B cell (primary cell): ENCODE data around the gene PCGF1. TPM values are rescaled to one million over a fixed set of nuclear protein-coding genes. Genes with fewer than 3 reads are reported as not detected.

Experiments used
- ATAC-seq: fragments of 200-7000 bp; cut with Tn5 transposase; one replicate; pipeline ENCODE4 v1.10.0; 2021; ENCODE audit warnings: low read depth, mild to moderate bottlenecking, moderate number of reproducible peaks, moderate library complexity
- CTCF ChIA-PET: fragments of 350-600 bp; sonication (Branson Sonifier 250); formaldehyde crosslinking; loops from one replicate; lab custom pipeline; 2021; ENCODE audit warnings: antibody characterized with exemption, inconsistent platforms; lab: Charles Lee
- POLR2A ChIA-PET: fragments of 350-600 bp; sonication (Branson Sonifier 250); formaldehyde crosslinking; loops from one replicate; lab custom pipeline; 2021; ENCODE audit warnings: antibody characterized with exemption; lab: Charles Lee
- DNase-seq: peaks from one replicate; pipeline ENCODE4 v3.0.0; 2013
- H2AFZ ChIP-seq: 2 replicates; pipeline ENCODE4 v1.6.1; 2012; ENCODE audit warnings: mild to moderate bottlenecking, low read depth, low read length; ENCODE audit not compliant: insufficient read depth, poor library complexity, severe bottlenecking
- H3K27ac ChIP-seq, 2 donors: 1 replicate in 1 of 2; 2 replicates in 1 of 2; pipeline ENCODE4 v1.5.1; 2012 to 2013; ENCODE audit warnings: low read length in 2 of 2, mild to moderate bottlenecking in 2 of 2, moderate library complexity in 1 of 2
- H3K27me3 ChIP-seq, 4 experiments: fragments of 200-600 bp in 1 of 4; sonication (generic) in 1 of 4; replicated peaks in 1 of 4; 1 replicate in 2 of 4; 2 replicates in 2 of 4; pipeline versions ENCODE4 v1.6.1 to v1.7.0; 2013 to 2016; ENCODE audit warnings: low read length in 3 of 4, mild to moderate bottlenecking in 2 of 4, mixed read lengths in 1 of 4, moderate library complexity in 1 of 4; ENCODE audit not compliant: insufficient read depth in 4 of 4, control insufficient read depth in 3 of 4; ENCODE audit errors: control extremely low read depth in 1 of 4
- H3K36me3 ChIP-seq, 2 experiments: replicated peaks in 1 of 2; 1 replicate in 1 of 2; 2 replicates in 1 of 2; pipeline versions ENCODE4 v1.6.1 to v1.7.1; 2013; ENCODE audit warnings: low read length in 1 of 2; ENCODE audit not compliant: insufficient read depth in 2 of 2, control insufficient read depth in 1 of 2; ENCODE audit errors: control extremely low read depth in 1 of 2, extremely low read depth in 1 of 2
- H3K4me1 ChIP-seq, 2 donors: fragments of 200-600 bp in 1 of 2; sonication (generic) in 1 of 2; 1 replicate in 1 of 2; 2 replicates in 1 of 2; pipeline versions ENCODE4 v1.5.1 to v1.6.1; 2013 to 2017; ENCODE audit warnings: low read length in 2 of 2; ENCODE audit not compliant: control insufficient read depth in 2 of 2, insufficient read depth in 2 of 2
- H3K4me2 ChIP-seq: replicated peaks from 2 replicates; pipeline ENCODE3; 2012; ENCODE audit warnings: mild to moderate bottlenecking, low read depth, low read length; ENCODE audit not compliant: poor library complexity, severe bottlenecking
- H3K4me3 ChIP-seq, 5 experiments: fragments of 200-600 bp in 1 of 5; sonication (generic) in 1 of 5; 1 replicate in 3 of 5; 2 replicates in 2 of 5; pipeline versions ENCODE4 v1.5.1 to v1.7.0; 2011 to 2016; ENCODE audit warnings: low read length in 4 of 5, mild to moderate bottlenecking in 4 of 5, low read depth in 2 of 5, control low read depth in 1 of 5, moderate library complexity in 1 of 5; ENCODE audit not compliant: insufficient read depth in 1 of 5; ENCODE audit errors: control extremely low read depth in 1 of 5, extremely low read depth in 1 of 5
- H3K79me2 ChIP-seq: fragments of 200-600 bp; sonication (generic); one replicate; pipeline ENCODE4 v1.6.0; 2016; ENCODE audit warnings: low read length; ENCODE audit not compliant: control insufficient read depth, insufficient read depth
- H3K9ac ChIP-seq: fragments of 200-600 bp; sonication (generic); 2 replicates; pipeline ENCODE4 v1.6.1; 2017; ENCODE audit warnings: mild to moderate bottlenecking, low read length, moderate library complexity
- H3K9me3 ChIP-seq, 3 donors: one replicate each; pipeline versions ENCODE4 v1.6.1 to v1.7.1; 2013; ENCODE audit warnings: low read length in 2 of 3; ENCODE audit not compliant: control insufficient read depth in 2 of 3, insufficient read depth in 1 of 3; ENCODE audit errors: control extremely low read depth in 1 of 3
- H4K20me1 ChIP-seq: 2 replicates; pipeline ENCODE4 v1.6.0; 2012; ENCODE audit warnings: mild to moderate bottlenecking, low read length; ENCODE audit not compliant: insufficient read depth, control insufficient read depth, poor library complexity, severe bottlenecking
- H3K27ac Mint-ChIP-seq: one replicate; pipeline ENCODE4 v1.8.0; 2021; ENCODE audit warnings: mixed read lengths
- H3K27me3 Mint-ChIP-seq: one replicate; pipeline ENCODE4 v1.8.0; 2021; ENCODE audit warnings: mixed read lengths
- H3K4me1 Mint-ChIP-seq: one replicate; pipeline ENCODE4 v1.8.0; 2021; ENCODE audit warnings: mixed read lengths
- H3K4me3 Mint-ChIP-seq: one replicate; pipeline ENCODE4 v1.8.0; 2021; ENCODE audit warnings: mixed read lengths
- H3K9me3 Mint-ChIP-seq: one replicate; pipeline ENCODE4 v1.8.0; 2022; ENCODE audit warnings: mixed read lengths; ENCODE audit not compliant: insufficient read depth
- EZH2 ChIP-seq: IDR thresholded peaks from 2 replicates; pipeline ENCODE4 v1.6.1; 2012; ENCODE audit warnings: borderline replicate concordance, low read depth, mild to moderate bottlenecking, moderate library complexity, low read length; ENCODE audit not compliant: insufficient read depth, poor library complexity, severe bottlenecking
- WGBS: methylation state at CpG from one replicate; pipeline ENCODE4 v1.1.5; 2013; ENCODE audit warnings: missing lambda C conversion rate; ENCODE audit not compliant: insufficient coverage; 5-methylcytosine and 5-hydroxymethylcytosine counted together
- intact Hi-C: fragments of 100-400 bp; cut with micrococcal nuclease; formaldehyde crosslinking; loops from one replicate; pipeline ENCODE4 v1.10.0; 2022
- polyA plus RNA-seq: library from polyadenylated mRNA; depleted of rRNA; stranded (reverse); fragments of >200 nt; gene quantifications from 2 replicates; pipeline ENCODE4 v1.2.3, GENCODE V29; 2012
- total RNA-seq, 2 donors: library from RNA; stranded (reverse); fragments of 120-200 nt in 1 of 2; gene quantifications; 1 replicate in 1 of 2; 2 replicates in 1 of 2; pipeline versions ENCODE4 v1.2.3 to v1.2.4, GENCODE V29; 2013 to 2022
- TF ChIP-seq, protein P1 (sequence below): fragments of 200-600 bp; IDR thresholded peaks from one replicate; pipeline ENCODE4 v1.8.0; 2022; ENCODE audit warnings: antibody characterized with exemption, mild to moderate bottlenecking

Gene PCGF1
- total and polyA plus RNA-seq, 2 donors (not counting 1 experiment from before 2014, with no cell fraction given), result 21.9 to 40.1 TPM

DNA sequence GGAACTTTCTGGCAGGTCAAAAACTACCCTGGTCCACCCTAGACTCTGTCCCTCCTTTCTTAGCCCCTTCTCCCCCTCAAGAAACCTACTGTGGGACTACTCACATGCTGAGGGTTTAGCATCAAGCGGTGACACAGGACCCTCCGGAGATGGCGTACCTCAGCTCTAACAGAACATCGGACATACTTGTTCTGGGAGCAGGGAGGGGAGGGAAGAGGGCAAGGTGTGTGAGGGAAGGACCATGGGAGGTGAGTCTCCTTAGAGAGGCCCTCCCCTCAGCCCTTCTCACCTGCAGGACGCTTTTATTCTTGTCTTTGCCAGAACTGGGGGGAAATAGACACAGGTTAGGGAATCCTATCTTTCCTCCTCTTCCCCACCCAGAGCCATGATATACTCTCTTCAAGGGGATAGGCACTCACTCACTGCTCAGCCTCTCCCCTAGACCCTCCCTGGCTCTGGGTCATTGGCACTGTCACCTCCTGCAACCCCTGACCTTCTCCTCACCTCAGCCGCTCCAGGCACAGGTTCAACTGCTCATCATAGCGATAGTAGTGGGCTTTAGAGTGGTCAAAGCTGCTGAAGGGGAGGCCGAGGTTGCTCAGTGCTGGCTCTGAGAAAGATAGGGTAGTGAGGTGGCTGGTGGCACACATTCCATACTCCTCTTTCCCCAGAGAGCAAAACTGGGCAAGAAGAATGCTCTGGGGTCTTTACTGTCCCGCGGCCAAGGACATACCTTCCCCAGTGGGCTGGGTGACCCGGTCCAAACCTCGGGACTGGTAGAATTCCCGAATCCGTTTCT lies 1.8 kb downstream of the PCGF1 start:
- H3K79me2 ChIP-seq, result peaks cover 8% of the 10 kb centered on the region
- no peak overlapping the region for H3K27ac ChIP-seq
- peaks cover 0 to 10% of the 10 kb centered on the region in 2 experiments for H3K36me3 ChIP-seq
- Mint-ChIP-seq H3K4me1 (peaks cover 63% of the 10 kb centered on the region), H3K27me3 (peaks cover 49% of the 10 kb centered on the region), H3K9me3 (no peaks in the 10 kb centered on the region), H3K4me3 (peak overlapping the region; percentile 44), H3K27ac (peak overlapping the region; percentile 57)
- peaks cover 0 to 13% (median 0%) of the 10 kb centered on the region in 3 donors for H3K9me3 ChIP-seq
- ATAC-seq, result no peak
- TF ChIP-seq EZH2, result no peak
- TF ChIP-seq, protein P1, sequence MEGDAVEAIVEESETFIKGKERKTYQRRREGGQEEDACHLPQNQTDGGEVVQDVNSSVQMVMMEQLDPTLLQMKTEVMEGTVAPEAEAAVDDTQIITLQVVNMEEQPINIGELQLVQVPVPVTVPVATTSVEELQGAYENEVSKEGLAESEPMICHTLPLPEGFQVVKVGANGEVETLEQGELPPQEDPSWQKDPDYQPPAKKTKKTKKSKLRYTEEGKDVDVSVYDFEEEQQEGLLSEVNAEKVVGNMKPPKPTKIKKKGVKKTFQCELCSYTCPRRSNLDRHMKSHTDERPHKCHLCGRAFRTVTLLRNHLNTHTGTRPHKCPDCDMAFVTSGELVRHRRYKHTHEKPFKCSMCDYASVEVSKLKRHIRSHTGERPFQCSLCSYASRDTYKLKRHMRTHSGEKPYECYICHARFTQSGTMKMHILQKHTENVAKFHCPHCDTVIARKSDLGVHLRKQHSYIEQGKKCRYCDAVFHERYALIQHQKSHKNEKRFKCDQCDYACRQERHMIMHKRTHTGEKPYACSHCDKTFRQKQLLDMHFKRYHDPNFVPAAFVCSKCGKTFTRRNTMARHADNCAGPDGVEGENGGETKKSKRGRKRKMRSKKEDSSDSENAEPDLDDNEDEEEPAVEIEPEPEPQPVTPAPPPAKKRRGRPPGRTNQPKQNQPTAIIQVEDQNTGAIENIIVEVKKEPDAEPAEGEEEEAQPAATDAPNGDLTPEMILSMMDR, result no peak
- H3K9ac ChIP-seq, result no peak overlapping the region
- H3K4me1 ChIP-seq, result peaks cover 36 to 42% of the 10 kb centered on the region in 2 donors
- no peak for DNase-seq
- CTCF ChIA-PET, result interaction anchor here (1.1 to 8.1 kb wide), 8 partner anchors 11 to 88 kb away, joined by 3 to 111 read pairs (median 6); partner anchors contain the start of genes AUP1, HTRA2 and LOXL3
- no peak overlapping the region for H2AFZ ChIP-seq
- POLR2A ChIA-PET, result no interaction called here
- WGBS, result 100% methylated on average over 2 of the region's 14 CpGs
- peaks cover 0 to 58% (median 16%) of the 10 kb centered on the region in 4 experiments for H3K27me3 ChIP-seq
- no peaks in the 10 kb centered on the region for H4K20me1 ChIP-seq
- H3K4me2 ChIP-seq, result no peak overlapping the region
- no peak overlapping the region for H3K4me3 ChIP-seq
- intact Hi-C loops, result loop anchor here (5.0 kb wide), 1 partner anchor 147 kb away; the partner anchor contains the start of gene SEMA4F

DNA sequence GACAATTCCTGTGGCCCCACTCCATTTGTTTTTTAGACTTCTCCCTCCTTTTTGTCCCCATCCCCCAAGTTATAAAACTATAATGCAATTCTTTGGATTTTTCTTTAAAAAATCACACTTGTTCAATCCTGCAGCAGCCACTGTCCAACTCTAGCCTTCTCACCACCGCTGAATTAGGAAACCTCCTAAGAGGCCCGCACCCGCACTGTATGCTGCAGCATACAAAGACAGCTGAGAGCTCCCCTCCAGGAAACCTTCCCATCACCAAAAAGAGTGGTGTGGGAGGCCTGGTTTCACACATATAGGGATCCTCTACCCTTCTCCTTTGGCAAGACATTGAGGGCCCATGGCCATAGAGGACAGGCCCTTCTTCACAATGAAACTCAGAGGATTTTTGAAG lies 2.9 kb downstream of the PCGF1 start:
- TF ChIP-seq, protein P1, result no peak
- no peak for TF ChIP-seq EZH2
- DNase-seq (no peak), ATAC-seq (no peak)
- peaks cover 45 to 48% of the 10 kb centered on the region in 2 donors for H3K4me1 ChIP-seq
- CTCF ChIA-PET, result interaction anchor here (0.8 to 8.1 kb wide), 7 partner anchors 9 to 83 kb away, joined by 3 to 111 read pairs (median 5); partner anchors contain the start of genes AUP1, CCDC142 and TTC31
- H3K4me1 Mint-ChIP-seq, result peaks cover 70% of the 10 kb centered on the region
- H3K27me3 Mint-ChIP-seq, result peaks cover 51% of the 10 kb centered on the region
- peaks cover 0 to 63% (median 23%) of the 10 kb centered on the region in 4 experiments for H3K27me3 ChIP-seq
- H3K27ac ChIP-seq, result no peak overlapping the region
- H3K4me3 Mint-ChIP-seq, result peak overlapping the region; percentile 86
- no peak overlapping the region for H2AFZ ChIP-seq
- no peak overlapping the region for H3K9ac ChIP-seq
- 100% methylated on average over 2 of the region's 3 CpGs for WGBS
- peak overlapping the region; percentile 69 for H3K27ac Mint-ChIP-seq
- H3K36me3 ChIP-seq, result peaks cover 0 to 10% of the 10 kb centered on the region in 2 experiments
- no peaks in the 10 kb centered on the region for H4K20me1 ChIP-seq
- H3K4me3 ChIP-seq, result no peak overlapping the region
- POLR2A ChIA-PET, result interaction anchor here (0.6 kb wide), 1 partner anchor 24 kb away, joined by 3 read pairs; no protein-coding TSS in a partner anchor
- H3K4me2 ChIP-seq, result no peak overlapping the region
- H3K79me2 ChIP-seq, result peaks cover 8% of the 10 kb centered on the region
- intact Hi-C loops, result no loop called here
- peaks cover 0 to 19% (median 0%) of the 10 kb centered on the region in 3 donors for H3K9me3 ChIP-seq
- no peaks in the 10 kb centered on the region for H3K9me3 Mint-ChIP-seq
